ENCODE data around the gene SMARCA2. TPM values are rescaled to one million over a fixed set of nuclear protein-coding genes. Genes with fewer than 3 reads are reported as not detected.

Gene SMARCA2
- total and polyA plus RNA-seq, 10 of the 15 experiments (the other 5 are each of a cell fraction or from before 2014, with no cell fraction given): 100 to 392 (median 204) TPM

GRCh38 chr9:2043243-2043642 is 28.1 kb downstream of the SMARCA2 start (continued):
- no peak for TF ChIP-seq NR2C2 (IDR thresholded peaks at IDR 0.05; ENCODE audit: borderline replicate concordance, control insufficient read depth, insufficient read length, low read depth)
- peak; percentile 13 to 31; a peak in 2 of 4 replicates for TF ChIP-seq IKZF2 (IDR thresholded peaks at IDR 0.05)
- 0 out of 2 replicates have a peak, but pooled peaks have one; percentile 38 for TF ChIP-seq CBFB (IDR thresholded peaks at IDR 0.05; ENCODE audit: low read depth)
- TF ChIP-seq TCF7 (IDR thresholded peaks at IDR 0.05; ENCODE audit: borderline replicate concordance): 0 out of 2 replicates have a peak, but pooled peaks have one; percentile 20
- TF ChIP-seq ATF2 (IDR thresholded peaks at IDR 0.05; ENCODE audit: low read length): peak; percentile 68
- TF ChIP-seq BCL11A (IDR thresholded peaks at IDR 0.05; ENCODE audit: low read depth, low read length): peak; percentile 50; the same call in 1 of the 2 replicates
- peak; percentile 69 for TF ChIP-seq MTA3 (IDR thresholded peaks at IDR 0.05; ENCODE audit: borderline replicate concordance, low read length)
- TF ChIP-seq ZBTB40 (IDR thresholded peaks at IDR 0.05; ENCODE audit: borderline replicate concordance): no peak
- peak; percentile 58; the same call in 1 of the 2 replicates for TF ChIP-seq ZBED1 (IDR thresholded peaks at IDR 0.05; ENCODE audit: borderline replicate concordance)
- 0 out of 2 replicates have a peak, but pooled peaks have one; percentile 3 for TF ChIP-seq MEF2A (IDR thresholded peaks at IDR 0.05; ENCODE audit: insufficient read depth, low read depth, low read length)
- TF ChIP-seq BRCA1 (IDR thresholded peaks at IDR 0.05; ENCODE audit: low read depth, low read length): no peak
- TF ChIP-seq CREM (IDR thresholded peaks at IDR 0.05; ENCODE audit: low read depth): peak; percentile 34; the same call in 1 of the 2 replicates
- TF ChIP-seq SKIL (IDR thresholded peaks at IDR 0.05; ENCODE audit: low read depth, poor library complexity, severe bottlenecking): peak; percentile 44
- TF ChIP-seq IRF4 (IDR thresholded peaks at IDR 0.05; ENCODE audit: low read depth, low read length): peak; percentile 43; the same call in 1 of the 2 replicates
- TF ChIP-seq RB1 (IDR thresholded peaks at IDR 0.05; ENCODE audit: borderline replicate concordance): no peak
- TF ChIP-seq TCF12 (IDR thresholded peaks at IDR 0.05; ENCODE audit: low read depth, low read length): no peak
- no peak for TF ChIP-seq CUX1 (IDR thresholded peaks at IDR 0.05; ENCODE audit: insufficient replicate concordance, low read depth, low read length)
- TF ChIP-seq JUNB (IDR thresholded peaks at IDR 0.05): peak; percentile 72
- TF ChIP-seq EED (IDR thresholded peaks at IDR 0.05; ENCODE audit: low read depth): peak; percentile 56; the same call in 1 of the 2 replicates

All from GM12878 (cell line).